OCI-LY1 (cell line): ENCODE measurements around the gene RCN2.

Experiments used
- CTCF ChIP-seq: fragments of 200-600 bp; sonication (generic), shearing (Covaris generic); IDR thresholded peaks from 2 replicates; pipeline ENCODE4 v1.5.1; 2017; ENCODE audit warnings: mild to moderate bottlenecking, antibody characterized with exemption, low read length, moderate library complexity, mixed read lengths
- EZH2 ChIP-seq: fragments of 200-600 bp; sonication (generic), shearing (Covaris generic); IDR thresholded peaks from 2 replicates; pipeline ENCODE4 v1.8.0; 2017; ENCODE audit warnings: borderline replicate concordance, mixed run types, mild to moderate bottlenecking, antibody characterized with exemption, low read length, moderate library complexity, mixed read lengths

DNA sequence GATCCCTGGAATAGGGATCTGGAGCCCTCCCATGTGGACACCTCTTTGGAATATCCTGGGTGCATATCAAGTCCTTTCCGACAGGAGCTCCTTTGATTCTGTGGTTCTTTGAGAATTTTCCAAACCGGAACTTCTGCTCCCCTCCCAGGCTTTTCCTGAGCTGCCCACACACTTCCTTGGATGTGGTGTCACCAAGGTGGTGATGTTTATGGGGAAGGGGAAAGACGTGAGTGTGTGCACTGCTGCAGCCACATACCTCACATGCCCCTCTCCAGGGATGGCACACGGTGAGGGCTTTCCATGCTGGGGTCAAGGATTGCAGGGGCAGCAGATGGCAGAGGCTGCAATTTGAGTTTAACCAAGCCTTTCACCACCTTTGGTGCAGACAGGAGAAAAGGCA is 35.5 kb downstream of the RCN2 start:
- TF ChIP-seq CTCF (no peak), EZH2 (no peak)
